ENCODE measurements around the gene CDK14.
"Not testable (repeated sequence)": the region's sequence is repeated elsewhere in the genome, so short reads cannot be mapped to it uniquely, and the experiment has no call there.

The CDK14 gene

GRCh38 chr7:90764848-90765570, 168.9 kb downstream of the CDK14 start:
- no peak for DNase-seq

DNA sequence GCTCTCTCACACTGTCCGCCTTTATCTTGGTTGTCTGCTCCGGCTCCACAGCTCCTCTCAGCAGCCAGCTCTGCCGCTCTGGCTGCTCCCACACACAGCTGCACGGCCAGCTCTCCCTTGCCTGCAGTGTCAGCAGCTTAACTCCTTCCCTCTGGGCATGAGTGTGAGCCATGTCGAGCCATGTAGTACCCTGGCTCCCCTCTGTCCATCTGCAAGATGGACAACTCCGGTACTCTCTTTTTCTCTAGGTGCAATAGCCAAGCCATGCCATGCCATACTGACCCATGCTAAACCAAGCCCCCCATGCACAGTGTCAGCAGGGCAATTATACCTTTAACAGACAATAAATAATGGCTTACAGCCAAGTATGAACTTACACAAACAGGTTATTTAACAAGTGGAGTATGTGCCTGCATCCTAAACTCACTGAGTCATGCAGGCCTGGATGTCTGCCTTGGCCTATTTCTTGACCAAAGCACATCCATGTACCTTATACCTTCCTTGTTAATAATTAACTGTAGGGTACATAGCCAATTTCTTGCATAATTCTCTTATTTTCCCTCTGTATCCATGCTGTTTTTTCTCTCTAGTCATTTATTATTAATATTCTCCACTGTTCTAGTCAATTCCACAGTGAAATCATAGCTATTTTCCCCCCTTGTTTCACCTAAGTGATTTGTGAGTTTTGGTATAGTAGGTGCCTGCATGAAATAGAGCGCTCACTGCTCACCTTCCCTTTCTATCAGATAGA, 170.9 kb downstream of the CDK14 start:
- peak; percentile 15 for DNase-seq

GRCh38 chr7:90768301-90768700, 172.2 kb downstream of the CDK14 start:
- no peak for DNase-seq

- no peak for DNase-seq
Observed at GRCh38 chr7:90769036-90769435, 172.9 kb downstream of the CDK14 start.

DNA sequence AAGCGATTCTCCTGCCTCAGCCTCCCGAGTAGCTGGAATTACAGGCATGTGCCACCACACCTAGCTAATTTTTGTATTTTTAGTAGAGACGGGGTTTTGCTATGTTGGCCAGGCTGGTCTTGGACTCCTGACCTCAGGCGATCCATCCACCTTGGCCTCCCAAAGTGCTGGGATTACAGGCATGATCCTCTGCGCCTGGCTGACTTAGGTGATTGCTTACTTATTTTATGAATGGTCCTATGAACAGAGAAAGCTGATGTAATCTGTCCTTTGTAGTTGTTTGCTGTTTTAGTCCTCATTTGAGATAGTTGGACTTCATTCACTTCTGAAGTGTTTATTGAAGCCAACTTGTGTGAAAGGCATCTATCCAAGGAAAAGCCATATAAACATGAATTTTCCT, 173.4 kb downstream of the CDK14 start:
- not testable (repeated sequence) for DNase-seq

GRCh38 chr7:90771281-90771680, 175.2 kb downstream of the CDK14 start:
- no peak for DNase-seq

DNA sequence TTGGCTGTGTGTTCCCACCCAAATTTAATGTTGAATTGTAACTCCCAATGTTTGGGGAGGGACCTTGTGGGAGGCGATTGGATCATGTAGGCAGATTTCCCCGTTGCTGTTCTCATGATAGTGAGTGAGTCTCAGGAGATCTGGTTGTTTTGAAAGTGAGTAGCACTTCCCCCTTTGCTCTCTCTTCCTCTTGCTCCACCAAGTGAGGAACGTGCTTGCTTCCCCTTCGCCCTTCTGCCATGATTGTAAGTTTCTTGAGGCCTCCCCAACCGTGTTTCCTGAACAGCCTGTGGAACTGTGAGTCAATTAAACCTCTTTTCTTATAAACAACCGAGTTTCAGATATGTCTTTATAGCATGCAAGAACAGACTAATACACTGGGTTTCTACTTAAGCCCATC, 176.3 kb downstream of the CDK14 start:
- no peak for DNase-seq

GRCh38 chr7:90773269-90773668, 177.1 kb downstream of the CDK14 start:
- no peak for DNase-seq

GRCh38 chr7:90774706-90775105, 178.6 kb downstream of the CDK14 start:
- DNase-seq: no peak

DNA sequence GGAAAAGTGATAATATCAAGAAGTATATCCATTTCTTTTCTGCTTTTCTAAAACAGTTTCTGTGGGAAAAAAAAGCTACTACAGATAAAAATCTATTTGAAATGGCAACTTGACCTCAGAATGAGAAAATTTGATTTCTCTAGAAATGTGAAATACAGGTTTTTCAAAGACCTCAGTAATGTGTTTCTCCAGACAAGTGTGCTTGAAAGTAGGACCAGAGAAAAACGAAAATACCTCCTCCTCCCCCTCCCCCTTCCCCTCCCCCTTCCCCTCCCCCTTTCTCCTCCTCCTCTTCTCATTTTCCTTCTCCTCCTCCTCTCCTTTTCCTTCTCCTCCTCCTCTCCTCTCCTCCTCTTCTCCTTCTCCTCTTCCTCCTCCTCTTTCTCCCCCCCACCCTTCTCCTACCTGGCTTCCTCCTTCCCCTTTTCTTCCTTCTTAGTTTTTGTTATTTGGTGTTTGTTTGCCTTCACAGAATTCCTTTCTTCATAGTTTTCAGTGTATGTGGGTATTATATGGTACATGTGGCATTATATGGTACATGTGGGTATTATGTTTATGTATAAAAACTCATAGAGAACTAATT, 179.4 kb downstream of the CDK14 start:
- no peak for DNase-seq

DNA sequence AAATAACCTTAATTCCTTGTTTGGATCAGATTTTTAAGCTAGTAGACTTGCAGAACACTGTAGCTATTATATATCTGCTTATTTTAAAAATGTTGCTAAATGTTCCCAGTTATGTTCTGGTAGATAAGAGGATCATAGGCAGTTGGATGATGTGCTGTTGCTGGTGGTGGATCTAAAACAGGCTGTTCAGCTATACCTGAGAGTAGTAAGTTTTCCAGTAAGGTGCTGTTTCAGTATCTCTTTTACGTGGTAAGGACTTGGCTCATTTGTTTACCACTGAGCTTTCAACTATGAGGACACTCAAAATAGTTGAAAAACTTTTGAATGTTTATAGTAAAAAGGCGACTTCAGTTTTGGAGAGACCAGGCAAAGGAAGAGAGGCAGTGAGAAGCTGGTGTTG, 180.9 kb downstream of the CDK14 start:
- no peak for DNase-seq

DNA sequence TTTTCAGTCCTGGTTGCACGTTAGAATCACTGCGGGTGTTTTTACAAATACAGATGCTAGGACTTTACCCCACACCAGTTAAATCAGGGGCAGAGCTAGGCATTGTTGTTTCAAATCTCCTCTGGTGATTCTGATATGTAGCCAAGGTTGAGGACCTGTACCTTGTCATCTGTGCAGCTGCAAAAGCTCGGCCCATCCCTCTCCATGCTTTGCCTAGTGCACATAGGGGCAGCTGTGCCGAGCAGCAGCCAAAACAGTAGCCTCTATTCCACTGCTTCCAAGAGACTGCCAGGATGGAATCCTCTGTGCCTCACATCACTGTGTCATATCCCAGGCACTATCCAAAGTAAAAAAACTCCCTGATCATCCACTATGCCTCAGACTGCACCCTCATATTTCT, 181.3 kb downstream of the CDK14 start:
- DNase-seq: no peak

GRCh38 chr7:90777886-90778285, 181.8 kb downstream of the CDK14 start:
- DNase-seq: no peak

GRCh38 chr7:90788052-90788451, 191.9 kb downstream of the CDK14 start:
- DNase-seq: peak; percentile 64

DNA sequence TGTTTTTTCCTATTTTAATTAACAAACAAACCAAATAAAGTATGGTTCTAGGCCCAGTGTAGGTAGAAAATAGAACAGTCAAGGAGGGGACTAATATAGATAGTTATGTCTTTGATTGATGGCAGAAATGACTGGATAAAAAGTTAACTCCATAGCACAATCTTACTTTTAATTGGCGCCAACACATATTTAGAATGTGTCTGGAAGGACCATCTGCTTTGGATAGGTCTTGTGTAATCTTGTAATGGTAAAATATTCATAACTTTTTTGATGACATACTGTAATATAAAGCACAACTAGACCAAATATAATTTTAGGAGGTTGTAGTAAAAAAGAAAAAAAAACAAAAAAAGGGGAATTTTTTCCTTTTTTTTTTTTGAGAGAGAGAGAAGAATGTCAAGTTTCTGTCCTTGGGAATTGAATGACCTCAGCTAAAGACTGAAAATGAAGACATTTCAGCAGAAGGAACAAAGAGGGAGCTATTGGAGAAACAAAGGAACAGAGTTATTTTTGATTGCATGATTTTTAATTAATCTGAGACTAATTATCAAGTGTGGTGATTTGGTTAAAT, 193.7 kb downstream of the CDK14 start:
- DNase-seq: no peak

DNA sequence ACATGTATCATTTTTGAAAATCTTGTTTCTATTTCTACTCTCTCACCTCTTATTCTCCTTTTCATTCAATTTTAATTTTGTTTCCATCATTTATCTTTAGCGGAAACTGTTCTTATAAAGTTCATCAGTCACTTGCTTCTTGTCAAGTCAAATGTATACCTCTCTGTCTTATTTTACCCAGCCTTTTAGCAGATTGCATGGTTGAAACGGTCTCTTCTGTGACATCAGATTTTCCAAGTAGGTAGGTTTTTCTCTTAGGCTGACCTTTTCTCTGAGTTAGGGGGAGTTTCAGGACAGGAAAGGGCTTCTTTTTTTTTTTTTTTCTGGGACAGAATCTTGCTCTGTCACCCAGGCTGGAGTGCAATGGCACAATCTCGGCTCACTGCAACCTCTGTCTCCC, 195.5 kb downstream of the CDK14 start:
- DNase-seq: no peak

- no peak for DNase-seq
Observed at GRCh38 chr7:90792301-90792700, 196.2 kb downstream of the CDK14 start.

DNA sequence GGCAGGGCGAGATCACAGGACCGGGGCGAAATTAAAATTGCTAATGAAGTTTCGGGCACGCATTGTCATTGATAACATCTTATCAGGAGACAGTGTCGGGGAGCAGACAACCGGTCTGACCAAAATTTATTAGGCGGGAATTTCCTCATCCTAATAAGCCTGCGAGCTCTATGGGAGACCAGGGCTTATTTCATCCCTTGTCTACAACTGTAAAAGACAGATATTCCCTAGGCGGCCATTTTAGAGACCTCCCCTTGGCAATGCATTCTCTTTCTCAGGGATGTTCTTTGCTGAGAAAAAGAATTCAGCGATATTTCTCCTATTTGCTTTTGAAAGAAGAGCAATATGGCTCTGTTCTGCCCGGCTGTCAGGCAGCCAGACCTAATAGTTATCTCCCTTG, 198.1 kb downstream of the CDK14 start:
- not testable (repeated sequence) for DNase-seq

DNA sequence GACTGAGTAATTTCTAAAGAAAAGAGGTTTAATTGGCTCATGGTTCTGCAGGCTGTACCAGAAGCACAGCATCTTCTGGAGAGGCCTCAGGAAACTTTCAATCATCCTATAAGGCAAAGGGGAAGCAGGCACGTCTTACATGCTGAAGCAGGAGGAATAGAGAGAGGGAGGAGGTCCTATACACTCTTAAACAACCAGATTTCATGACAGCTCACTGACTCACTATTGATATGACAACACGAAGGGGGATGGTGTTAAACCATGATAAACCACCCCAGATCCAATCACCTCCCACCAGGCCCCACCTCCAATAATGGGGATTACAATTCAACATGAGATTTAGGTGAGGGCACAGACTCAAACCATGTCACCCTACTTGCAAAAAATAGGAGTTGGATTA, 201.5 kb downstream of the CDK14 start:
- DNase-seq: no peak

GRCh38 chr7:90804370-90804769, 208.2 kb downstream of the CDK14 start:
- DNase-seq: no peak

DNA sequence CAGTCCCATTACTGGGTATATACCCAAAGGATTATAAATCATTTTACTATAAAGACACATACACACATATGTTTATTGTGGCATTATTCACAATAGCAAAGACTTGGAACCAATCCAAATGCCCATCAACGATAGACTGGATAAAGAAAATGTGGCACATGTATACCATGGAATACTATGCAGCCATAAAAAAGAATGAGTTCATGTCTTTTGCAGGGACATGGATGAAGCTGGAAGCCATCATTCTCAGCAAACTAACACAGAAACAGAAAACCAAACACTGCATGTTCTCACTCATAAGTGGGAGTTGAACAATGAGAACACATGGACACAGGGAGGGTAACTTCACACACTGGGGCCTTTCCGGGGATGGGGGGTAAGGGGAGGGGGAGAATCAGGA, 219.4 kb downstream of the CDK14 start:
- not testable (repeated sequence) for DNase-seq

- peak; percentile 61 for DNase-seq
Observed at GRCh38 chr7:90816511-90817142, 220.5 kb downstream of the CDK14 start.

- DNase-seq: peak; percentile 44
Observed at GRCh38 chr7:90817151-90817550, 221.0 kb downstream of the CDK14 start.

All from eye (tissue), 1 donor.